ENCODE results near the gene SMPD4.
"Not testable (repeated sequence)": the region's sequence is repeated elsewhere in the genome, so short reads cannot be mapped to it uniquely, and the experiment has no call there.

SMPD4 gene

GRCh38 chr2:130181325-130181879 is at the start of gene SMPD4:
SMPD4 (minus strand) TSS chr2:130181602; CDS start chr2:130176592, 5,010 bp downstream.
- peak; percentile 86 for DNase-seq (ENCODE audit: low spot score)
- FAIRE-seq: peak; percentile 69

GRCh38 chr2:130230907-130231306 is 49.5 kb upstream of the SMPD4 start:
- not testable (repeated sequence) for DNase-seq (ENCODE audit: low spot score)

GRCh38 chr2:130230376-130230775 is 49.0 kb upstream of the SMPD4 start:
- FAIRE-seq; DNase-seq (ENCODE audit: low spot score): not testable (repeated sequence)

More at GRCh38 chr2:130230907-130231306, 49.5 kb upstream of the SMPD4 start:
- FAIRE-seq: not testable (repeated sequence)

GRCh38 chr2:130229161-130229510 is 47.7 kb upstream of the SMPD4 start:
- FAIRE-seq; DNase-seq (ENCODE audit: low spot score): not testable (repeated sequence)

GRCh38 chr2:130228467-130229160 is 47.2 kb upstream of the SMPD4 start:
- not testable (repeated sequence) for DNase-seq (ENCODE audit: low spot score); FAIRE-seq

- not testable (repeated sequence) for DNase-seq (ENCODE audit: low spot score); FAIRE-seq
Measured at GRCh38 chr2:130228005-130228404, 46.6 kb upstream of the SMPD4 start.

- not testable (repeated sequence) for FAIRE-seq
Measured at GRCh38 chr2:130222523-130222922, 41.1 kb upstream of the SMPD4 start.

GRCh38 chr2:130220505-130220904 is 39.1 kb upstream of the SMPD4 start:
- not testable (repeated sequence) for FAIRE-seq

More at GRCh38 chr2:130222523-130222922, 41.1 kb upstream of the SMPD4 start:
- not testable (repeated sequence) for DNase-seq (ENCODE audit: low spot score)

GRCh38 chr2:130219147-130219546 is 37.7 kb upstream of the SMPD4 start:
- not testable (repeated sequence) for DNase-seq (ENCODE audit: low spot score); FAIRE-seq

More at GRCh38 chr2:130220505-130220904, 39.1 kb upstream of the SMPD4 start:
- not testable (repeated sequence) for DNase-seq (ENCODE audit: low spot score)

GRCh38 chr2:130207051-130207450 is 25.6 kb upstream of the SMPD4 start:
- DNase-seq (ENCODE audit: low spot score); FAIRE-seq: not testable (repeated sequence)

- peak; percentile 4 for FAIRE-seq
Measured at GRCh38 chr2:130203150-130203549, 21.7 kb upstream of the SMPD4 start.

GRCh38 chr2:130202518-130202917 is 21.1 kb upstream of the SMPD4 start:
- FAIRE-seq; DNase-seq (ENCODE audit: low spot score): not testable (repeated sequence)

More at GRCh38 chr2:130203150-130203549, 21.7 kb upstream of the SMPD4 start:
- DNase-seq (ENCODE audit: low spot score): peak; percentile 18

- FAIRE-seq (no peak), DNase-seq (ENCODE audit: low spot score) (no peak)
Measured at GRCh38 chr2:130198343-130198742, 16.9 kb upstream of the SMPD4 start, which contains the start of gene TUBA3E. TUBA3E (minus strand) TSS chr2:130198439; CDS start chr2:130198360, 79 bp downstream.

GRCh38 chr2:130196052-130196451 is 14.7 kb upstream of the SMPD4 start:
- not testable (repeated sequence) for DNase-seq (ENCODE audit: low spot score); FAIRE-seq

- not testable (repeated sequence) for FAIRE-seq; DNase-seq (ENCODE audit: low spot score)
Measured at GRCh38 chr2:130195089-130195635, 13.8 kb upstream of the SMPD4 start.

- FAIRE-seq; DNase-seq (ENCODE audit: low spot score): not testable (repeated sequence)
Measured at GRCh38 chr2:130193824-130194223, 12.4 kb upstream of the SMPD4 start.

- FAIRE-seq (peak; percentile 64), DNase-seq (ENCODE audit: low spot score) (peak; percentile 24)
Measured at GRCh38 chr2:130192451-130192850, 11.0 kb upstream of the SMPD4 start.

GRCh38 chr2:130191319-130191718 is 9.9 kb upstream of the SMPD4 start:
- not testable (repeated sequence) for FAIRE-seq; DNase-seq (ENCODE audit: low spot score)

GRCh38 chr2:130190237-130190636 is 8.8 kb upstream of the SMPD4 start:
- FAIRE-seq (no peak), DNase-seq (ENCODE audit: low spot score) (no peak)

- FAIRE-seq: not testable (repeated sequence)
Measured at GRCh38 chr2:130188958-130189357, 7.6 kb upstream of the SMPD4 start.

GRCh38 chr2:130187859-130188792 is 6.7 kb upstream of the SMPD4 start:
- not testable (repeated sequence) for FAIRE-seq; DNase-seq (ENCODE audit: low spot score)

More at GRCh38 chr2:130188958-130189357, 7.6 kb upstream of the SMPD4 start:
- not testable (repeated sequence) for DNase-seq (ENCODE audit: low spot score)
